GM12801 (cell line): Measurements from ENCODE around the gene RASAL1.

Experiments
- CTCF ChIP-seq: IDR thresholded peaks from one replicate; pipeline ENCODE4 v1.5.1; 2011; ENCODE audit warnings: control low read depth; ENCODE audit not compliant: insufficient read length; ENCODE audit errors: extremely low read depth

RASAL1 gene

GRCh38 chr12:113174461-113175384 is 39.2 kb upstream of the RASAL1 start:
- TF ChIP-seq CTCF, result no peak

- no peak for TF ChIP-seq CTCF
Observed at GRCh38 chr12:113173081-113173698, 37.6 kb upstream of the RASAL1 start.

DNA sequence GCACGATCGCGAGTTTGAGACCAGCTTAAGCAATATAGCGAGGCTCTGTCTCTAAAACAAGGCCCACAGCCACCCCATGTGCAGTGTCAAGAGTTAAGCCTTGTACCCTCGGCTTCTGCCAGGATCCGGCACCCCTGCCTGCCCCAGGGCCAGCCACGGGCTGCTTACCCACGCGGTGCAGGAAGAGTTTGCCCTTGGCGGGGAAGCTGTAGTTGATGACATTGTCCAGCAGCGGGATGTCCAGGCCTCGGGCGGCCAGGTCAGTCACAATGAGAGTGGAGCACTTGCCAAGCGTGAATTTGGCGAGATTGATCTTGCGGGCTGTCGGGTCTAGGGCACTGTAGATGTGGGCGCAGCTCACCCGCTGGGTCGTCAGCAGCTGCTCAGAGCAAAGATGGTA is 36.6 kb upstream of the RASAL1 start:
- TF ChIP-seq CTCF, result no peak

DNA sequence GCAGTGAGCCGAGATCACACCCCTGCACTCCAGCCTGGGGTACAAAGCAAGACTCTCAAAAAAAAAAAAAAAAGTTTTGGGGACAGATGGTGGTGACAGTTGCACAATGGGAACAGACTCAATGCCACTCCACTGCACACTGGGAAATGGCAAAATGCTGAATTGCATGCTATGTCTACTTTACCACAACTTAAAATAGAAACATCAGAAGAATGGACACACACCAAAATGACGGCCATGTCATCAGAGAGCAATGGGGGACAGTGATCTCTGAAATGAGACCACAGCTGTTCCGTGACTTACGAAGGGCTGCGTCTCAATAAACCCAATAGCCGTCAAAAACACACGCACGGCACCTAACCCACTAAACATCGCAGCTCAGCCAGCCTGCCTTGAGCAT is 36.0 kb upstream of the RASAL1 start:
- TF ChIP-seq CTCF, result no peak

GRCh38 chr12:113170926-113171325 is 35.4 kb upstream of the RASAL1 start:
- no peak for TF ChIP-seq CTCF

DNA sequence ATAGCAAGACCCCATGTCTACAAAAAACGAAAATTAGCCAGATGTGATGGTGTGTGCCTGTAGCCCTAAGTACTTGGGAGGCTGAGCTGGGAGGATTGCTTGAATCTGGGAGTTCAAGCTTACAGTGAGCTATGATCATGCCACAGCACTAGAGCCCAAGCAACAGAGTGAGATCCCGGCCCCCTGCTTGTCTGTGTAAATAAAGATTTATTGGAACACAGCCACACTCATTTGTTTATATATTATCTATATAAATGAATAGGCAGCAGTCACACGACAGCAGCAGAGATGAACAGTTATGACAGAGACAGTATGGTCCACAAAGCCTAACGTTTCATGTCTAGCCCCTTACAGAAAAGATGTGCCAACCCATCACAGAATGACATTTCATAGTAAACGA is 34.9 kb upstream of the RASAL1 start:
- TF ChIP-seq CTCF, result no peak

- TF ChIP-seq CTCF, result no peak
Observed at GRCh38 chr12:113169697-113170096, 34.1 kb upstream of the RASAL1 start.
